Measurements from ENCODE around the gene EFCAB8. TPM values are rescaled to one million over a fixed set of nuclear protein-coding genes. Genes with fewer than 3 reads are reported as not detected.

The EFCAB8 gene
- total and polyA plus RNA-seq, 8 donors, result 0.18 to 0.45 TPM; not detected in 6

GRCh38 chr20:32891491-32891890 lies 32.8 kb downstream of the EFCAB8 start:
- Histone ChIP-seq H3K27ac (no peak overlapping the region), H3K9me3 (no peaks in the 10 kb centered on the region), H3K36me3 (no peaks in the 10 kb centered on the region), H3K27me3 (no peaks in the 10 kb centered on the region), H3K4me1 (no peaks in the 10 kb centered on the region), H3K4me3 (no peak overlapping the region)
- intact Hi-C loops (cut with DNase I; ENCODE audit: low total_unique reads), result no loop called here
- no peak for TF ChIP-seq CTCF (IDR thresholded peaks at IDR 0.05)
- TF ChIP-seq POLR2A (IDR thresholded peaks at IDR 0.05), result no peak
- no peak for TF ChIP-seq EP300 (IDR thresholded peaks at IDR 0.05)
- no peak for TF ChIP-seq POLR2AphosphoS5 (IDR thresholded peaks at IDR 0.05)
- WGBS, 5 donors, result 84 to 92% (median 90%) methylated on average over 8 of the region's 8 CpGs
- no peak for DNase-seq

GRCh38 chr20:32891926-32892660 lies 33.4 kb downstream of the EFCAB8 start:
- TF ChIP-seq POLR2A (IDR thresholded peaks at IDR 0.05), result no peak
- TF ChIP-seq EP300 (IDR thresholded peaks at IDR 0.05), result no peak
- TF ChIP-seq POLR2AphosphoS5 (IDR thresholded peaks at IDR 0.05), result no peak
- no peak for TF ChIP-seq CTCF (IDR thresholded peaks at IDR 0.05)
- no peak for DNase-seq
- intact Hi-C loops (cut with DNase I; ENCODE audit: low total_unique reads), result no loop called here
- WGBS, 5 donors, result 84 to 90% (median 90%) methylated on average over 4 of the region's 4 CpGs
- Histone ChIP-seq H3K27ac (no peak overlapping the region), H3K27me3 (no peaks in the 10 kb centered on the region), H3K36me3 (no peaks in the 10 kb centered on the region), H3K9me3 (no peaks in the 10 kb centered on the region), H3K4me1 (no peaks in the 10 kb centered on the region), H3K4me3 (no peak overlapping the region)

- Histone ChIP-seq H3K27ac (no peak overlapping the region), H3K9me3 (no peaks in the 10 kb centered on the region), H3K4me3 (no peak overlapping the region), H3K4me1 (no peaks in the 10 kb centered on the region), H3K27me3 (no peaks in the 10 kb centered on the region), H3K36me3 (no peaks in the 10 kb centered on the region)
- DNase-seq, result no peak
- WGBS, 5 donors, result 83 to 88% (median 87%) methylated on average over 13 to 16 of the region's 16 CpGs
- no peak for TF ChIP-seq CTCF (IDR thresholded peaks at IDR 0.05)
- no peak for TF ChIP-seq POLR2AphosphoS5 (IDR thresholded peaks at IDR 0.05)
- no peak for TF ChIP-seq EP300 (IDR thresholded peaks at IDR 0.05)
- no peak for TF ChIP-seq POLR2A (IDR thresholded peaks at IDR 0.05)
- intact Hi-C loops (cut with DNase I; ENCODE audit: low total_unique reads), result no loop called here
These were observed 34.7 kb downstream of the EFCAB8 start for GRCh38 chr20:32893263-32894025.

- Histone ChIP-seq H3K27me3 (no peaks in the 10 kb centered on the region), H3K36me3 (no peaks in the 10 kb centered on the region), H3K9me3 (no peaks in the 10 kb centered on the region), H3K4me3 (no peak overlapping the region), H3K27ac (no peak overlapping the region), H3K4me1 (no peaks in the 10 kb centered on the region)
- intact Hi-C loops (cut with DNase I; ENCODE audit: low total_unique reads), result no loop called here
- TF ChIP-seq POLR2AphosphoS5 (IDR thresholded peaks at IDR 0.05) (no peak), EP300 (IDR thresholded peaks at IDR 0.05) (no peak), POLR2A (IDR thresholded peaks at IDR 0.05) (no peak), CTCF (IDR thresholded peaks at IDR 0.05) (no peak)
- 66 to 75% (median 72%) methylated on average over 6 to 8 of the region's 8 CpGs for WGBS, 5 donors
- no peak for DNase-seq
These were observed 35.3 kb downstream of the EFCAB8 start for GRCh38 chr20:32894026-32894483.

Measured in stomach (tissue), 9 donors.